GM23248 (cell line): ENCODE results near the gene ASCL2. TPM values are rescaled to one million over a fixed set of nuclear protein-coding genes. Genes with fewer than 3 reads are reported as not detected.
A peak's percentile ranks its signal among the peaks of the same experiment; 100 is the strongest.

Experiments used
- DNase-seq: peaks from one replicate; pipeline ENCODE4 v3.0.0-alpha.2; 2015
- H2AFZ ChIP-seq: fragments of 200-600 bp; sonication (generic); 2 replicates; pipeline ENCODE4 v1.6.1; 2016; ENCODE audit warnings: antibody characterized with exemption
- H3F3A ChIP-seq: fragments of 200-600 bp; sonication (generic); 2 replicates; pipeline ENCODE4 v1.6.1; 2016; ENCODE audit warnings: mild to moderate bottlenecking, antibody characterized with exemption, mixed run types; ENCODE audit not compliant: insufficient read depth
- H3K27ac ChIP-seq: fragments of 200-600 bp; sonication (generic); 2 replicates; pipeline ENCODE4 v1.5.1; 2016; ENCODE audit warnings: mild to moderate bottlenecking
- H3K27me3 ChIP-seq: fragments of 200-600 bp; sonication (generic); replicated peaks from 2 replicates; pipeline ENCODE4 v1.6.1; 2016; ENCODE audit warnings: mild to moderate bottlenecking; ENCODE audit not compliant: insufficient read depth
- H3K36me3 ChIP-seq: fragments of 200-600 bp; sonication (generic); 2 replicates; pipeline ENCODE4 v1.6.1; 2016; ENCODE audit warnings: low read depth, mild to moderate bottlenecking
- H3K4me1 ChIP-seq: fragments of 200-600 bp; sonication (generic); 2 replicates; pipeline ENCODE4 v1.6.1; 2016; ENCODE audit warnings: mild to moderate bottlenecking; ENCODE audit not compliant: insufficient read depth
- H3K4me2 ChIP-seq: fragments of 200-600 bp; sonication (generic); one replicate; pipeline ENCODE4 v1.6.1; 2016; ENCODE audit warnings: mild to moderate bottlenecking; ENCODE audit not compliant: unreplicated experiment
- H3K4me3 ChIP-seq: fragments of 200-600 bp; sonication (generic); 2 replicates; pipeline ENCODE4 v1.5.1; 2016; ENCODE audit warnings: mild to moderate bottlenecking
- H3K79me2 ChIP-seq: fragments of 200-600 bp; sonication (generic); 2 replicates; pipeline ENCODE4 v1.6.1; 2016; ENCODE audit warnings: mild to moderate bottlenecking; ENCODE audit not compliant: insufficient read depth
- H3K9ac ChIP-seq: fragments of 200-600 bp; sonication (generic); 2 replicates; pipeline ENCODE4 v1.6.1; 2016; ENCODE audit warnings: mild to moderate bottlenecking
- H3K9me2 ChIP-seq: fragments of 200-600 bp; sonication (generic); 2 replicates; pipeline ENCODE4 v1.6.1; 2016; ENCODE audit warnings: mixed run types, mild to moderate bottlenecking, moderate library complexity; ENCODE audit not compliant: insufficient read depth
- H3K9me3 ChIP-seq: fragments of 200-600 bp; sonication (generic); one replicate; pipeline ENCODE4 v1.6.1; 2017; ENCODE audit warnings: low read depth
- H4K20me1 ChIP-seq: fragments of 200-600 bp; sonication (generic); 2 replicates; pipeline ENCODE4 v1.6.0; 2016; ENCODE audit not compliant: insufficient read depth
- EZH2 ChIP-seq: fragments of 200-600 bp; sonication (generic); IDR thresholded peaks from 2 replicates; pipeline ENCODE4 v1.6.1; 2018; ENCODE audit warnings: antibody characterized with exemption, mild to moderate bottlenecking; ENCODE audit not compliant: insufficient read depth, poor library complexity, severe bottlenecking
- EZH2phosphoT487 ChIP-seq: fragments of 200-600 bp; sonication (generic); IDR thresholded peaks from 2 replicates; pipeline ENCODE4 v1.6.1; 2018; ENCODE audit warnings: antibody characterized with exemption, moderate library complexity, mild to moderate bottlenecking, low read depth; ENCODE audit not compliant: insufficient read depth
- WGBS, 2 experiments: methylation state at CpG; one replicate each; pipeline ENCODE4 v1.1.6; 2015 to 2017; ENCODE audit warnings: low lambda C conversion rate in 2 of 2, low coverage in 1 of 2; ENCODE audit errors: missing lambda C conversion rate in 2 of 2; 5-methylcytosine and 5-hydroxymethylcytosine counted together
- in situ Hi-C: fragments of 300-500 bp; cut with MboI; formaldehyde crosslinking; loops from 2 replicates; pipeline ENCODE4 v1.15.0; 2020
- polyA plus RNA-seq: library from polyadenylated mRNA; unstranded; fragments of >200 nt; fragmentation: Nextera tagmentation; extraction: Ambion mirVana; gene quantifications from 2 replicates; pipeline ENCODE4 v1.2.1, GENCODE V29; 2016
- total RNA-seq: library from RNA; depleted of rRNA; stranded (reverse); fragments of >200 nt; shearing (Covaris generic); gene quantifications from 2 replicates; pipeline ENCODE4 v1.2.3, GENCODE V29; 2014

ASCL2 gene
- total and polyA plus RNA-seq, 2 experiments from 2014 or later: not detected

DNA sequence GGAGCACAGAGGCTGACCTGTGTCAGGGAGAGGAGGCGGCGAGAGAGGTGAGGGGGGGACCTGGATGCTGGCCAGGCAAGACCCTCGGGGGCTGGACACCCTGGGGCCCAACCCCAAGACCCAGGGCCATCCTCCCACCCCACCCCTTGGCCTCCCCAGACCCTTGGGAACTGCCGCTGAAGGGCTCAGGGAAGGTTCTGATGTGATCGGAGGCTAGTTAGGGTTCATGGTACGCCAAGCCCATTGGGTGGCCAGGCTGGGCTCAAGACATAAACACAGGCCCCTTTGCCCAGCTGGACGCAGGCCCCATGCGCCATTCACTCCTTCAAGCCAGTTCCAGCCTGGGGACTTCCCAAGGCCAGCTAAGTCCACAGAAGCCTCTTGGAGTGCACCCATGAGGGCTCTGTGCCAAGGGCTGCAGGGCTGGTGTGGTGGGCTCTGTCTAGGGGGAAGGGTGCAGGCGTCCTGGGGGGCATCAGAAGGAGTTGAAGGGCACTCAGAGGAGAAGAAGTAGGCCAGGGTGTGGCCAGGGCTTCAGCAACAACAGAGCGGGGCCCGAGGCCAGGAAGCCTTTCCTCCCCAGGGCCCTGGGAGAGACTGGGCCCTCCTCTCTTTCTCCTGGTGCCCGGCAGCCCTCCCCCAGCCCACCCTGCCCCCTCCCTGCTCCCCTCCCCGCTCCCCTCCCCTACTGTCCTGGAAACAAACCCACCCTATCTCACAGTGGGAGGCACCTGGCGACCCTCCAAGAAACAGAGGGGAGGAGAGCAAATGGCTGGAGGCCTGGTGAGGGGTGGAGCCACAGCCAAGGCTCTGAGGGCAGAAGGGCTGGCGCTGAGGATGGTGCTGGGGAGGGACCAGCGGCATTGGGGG, 44.4 kb upstream of the ASCL2 start:
- peaks cover 17% of the 10 kb centered on the region for H3K4me1 ChIP-seq
- H3K9me3 ChIP-seq: no peaks in the 10 kb centered on the region
- H3K4me3 ChIP-seq: no peak overlapping the region
- H3K9me2 ChIP-seq: no peaks in the 10 kb centered on the region
- no peaks in the 10 kb centered on the region for H3K79me2 ChIP-seq
- no peaks in the 10 kb centered on the region for H4K20me1 ChIP-seq
- TF ChIP-seq EZH2phosphoT487 (no peak), EZH2 (no peak)
- H3K9ac ChIP-seq: peak overlapping the region; percentile 27
- H3K4me2 ChIP-seq: no peak overlapping the region
- in situ Hi-C loops: loop anchor here (10.0 to 25.0 kb wide), 2 partner anchors 60 to 573 kb away; partner anchors contain the start of genes CD81 and CDKN1C
- DNase-seq: peak; percentile 71
- H3K27ac ChIP-seq: no peak overlapping the region
- 32 to 37% methylated on average over 9 to 16 of the region's 16 CpGs for WGBS, 2 experiments
- H3K36me3 ChIP-seq: no peaks in the 10 kb centered on the region
- H3K27me3 ChIP-seq: no peaks in the 10 kb centered on the region
- H2AFZ ChIP-seq: peak overlapping the region; percentile 69
- H3F3A ChIP-seq: no peaks in the 10 kb centered on the region

DNA sequence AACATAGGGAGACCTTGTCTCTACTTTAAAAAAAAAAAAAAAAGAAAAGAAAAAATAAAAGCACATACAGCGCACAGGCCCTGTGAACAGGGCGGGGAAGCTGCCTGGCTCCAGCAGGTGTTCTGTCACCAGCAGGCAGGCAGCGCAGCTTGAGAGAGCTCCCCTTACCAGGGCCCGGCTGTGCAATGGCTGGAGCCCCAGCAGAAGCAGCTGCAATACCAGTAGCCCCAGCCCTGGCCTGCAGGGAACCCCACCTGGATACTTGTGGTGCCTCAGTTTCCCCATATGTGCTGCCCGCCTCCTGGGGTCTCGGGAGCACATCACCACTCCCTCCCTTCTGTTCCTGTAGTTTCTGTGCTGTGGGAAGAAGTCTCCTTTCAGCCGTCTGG, 43.7 kb upstream of the ASCL2 start:
- Histone ChIP-seq H3K79me2 (no peaks in the 10 kb centered on the region), H3F3A (no peaks in the 10 kb centered on the region), H2AFZ (no peak overlapping the region), H3K27me3 (no peaks in the 10 kb centered on the region), H3K9me3 (no peaks in the 10 kb centered on the region), H3K27ac (no peak overlapping the region), H3K9ac (no peak overlapping the region), H4K20me1 (no peaks in the 10 kb centered on the region), H3K9me2 (no peaks in the 10 kb centered on the region), H3K36me3 (no peaks in the 10 kb centered on the region), H3K4me3 (no peak overlapping the region), H3K4me2 (no peak overlapping the region), H3K4me1 (peaks cover 17% of the 10 kb centered on the region)
- TF ChIP-seq EZH2: no peak
- in situ Hi-C loops: loop anchor here (10.0 to 25.0 kb wide), 2 partner anchors 61 to 573 kb away; partner anchors contain the start of genes CD81 and CDKN1C
- 85 to 86% methylated on average over 6 to 7 of the region's 7 CpGs for WGBS, 2 experiments
- DNase-seq: no peak

- H3K27ac ChIP-seq: no peak overlapping the region
- WGBS, 2 experiments: 89 to 90% methylated on average over 30 to 34 of the region's 34 CpGs
Measured at GRCh38 chr11:2313051-2313951, 42.9 kb upstream of the ASCL2 start.

More at GRCh38 chr11:2313051-2313951, 42.9 kb upstream of the ASCL2 start:
- Histone ChIP-seq H3K79me2 (no peaks in the 10 kb centered on the region), H3K9ac (no peak overlapping the region), H2AFZ (no peak overlapping the region), H3K4me2 (no peak overlapping the region), H3K9me2 (no peaks in the 10 kb centered on the region), H3K36me3 (no peaks in the 10 kb centered on the region), H3K27me3 (no peaks in the 10 kb centered on the region), H3K4me3 (no peak overlapping the region), H3F3A (no peaks in the 10 kb centered on the region), H4K20me1 (no peaks in the 10 kb centered on the region), H3K4me1 (peaks cover 17% of the 10 kb centered on the region), H3K9me3 (no peaks in the 10 kb centered on the region)
- no peak for DNase-seq
- TF ChIP-seq EZH2 (no peak), EZH2phosphoT487 (no peak)
- in situ Hi-C loops: loop anchor here (10.0 to 25.0 kb wide), 2 partner anchors 62 to 574 kb away; partner anchors contain the start of genes CD81 and CDKN1C
